RWPE1 (cell line): ENCODE results near the gene LETMD1.
A peak's percentile ranks its signal among the peaks of the same experiment; 100 is the strongest.

Experiments
- CTCF ChIA-PET: fragments of 350-600 bp; sonication (Branson Sonifier 250); formaldehyde crosslinking; extraction: SDS; loops from one replicate; lab custom pipeline; 2021; lab: Yijun Ruan, JAX
- POLR2A ChIA-PET: fragments of 400-600 bp; formaldehyde crosslinking; extraction: SDS; loops from one replicate; lab custom pipeline; 2020; ENCODE audit warnings: antibody characterized with exemption; ENCODE audit not compliant: low non-redundant PET; lab: Yijun Ruan, JAX
- DNase-seq: peaks from one replicate; pipeline ENCODE4 v3.0.0; 2012; ENCODE audit warnings: low spot score
- H3K27ac ChIP-seq: fragments of 450-650 bp; 2 replicates; pipeline ENCODE4 v1.5.1; 2017
- TF ChIP-seq, protein P1 (sequence below): fragments of 450-650 bp; conservative IDR thresholded peaks from 2 replicates; pipeline ENCODE4 v1.5.1; 2017; ENCODE audit warnings: low read depth, mild to moderate bottlenecking

LETMD1 gene

GRCh38 chr12:51017452-51017851 is 30.7 kb upstream of the LETMD1 start:
- no peak for DNase-seq
- POLR2A ChIA-PET = no interaction called here
- TF ChIP-seq, protein P1, sequence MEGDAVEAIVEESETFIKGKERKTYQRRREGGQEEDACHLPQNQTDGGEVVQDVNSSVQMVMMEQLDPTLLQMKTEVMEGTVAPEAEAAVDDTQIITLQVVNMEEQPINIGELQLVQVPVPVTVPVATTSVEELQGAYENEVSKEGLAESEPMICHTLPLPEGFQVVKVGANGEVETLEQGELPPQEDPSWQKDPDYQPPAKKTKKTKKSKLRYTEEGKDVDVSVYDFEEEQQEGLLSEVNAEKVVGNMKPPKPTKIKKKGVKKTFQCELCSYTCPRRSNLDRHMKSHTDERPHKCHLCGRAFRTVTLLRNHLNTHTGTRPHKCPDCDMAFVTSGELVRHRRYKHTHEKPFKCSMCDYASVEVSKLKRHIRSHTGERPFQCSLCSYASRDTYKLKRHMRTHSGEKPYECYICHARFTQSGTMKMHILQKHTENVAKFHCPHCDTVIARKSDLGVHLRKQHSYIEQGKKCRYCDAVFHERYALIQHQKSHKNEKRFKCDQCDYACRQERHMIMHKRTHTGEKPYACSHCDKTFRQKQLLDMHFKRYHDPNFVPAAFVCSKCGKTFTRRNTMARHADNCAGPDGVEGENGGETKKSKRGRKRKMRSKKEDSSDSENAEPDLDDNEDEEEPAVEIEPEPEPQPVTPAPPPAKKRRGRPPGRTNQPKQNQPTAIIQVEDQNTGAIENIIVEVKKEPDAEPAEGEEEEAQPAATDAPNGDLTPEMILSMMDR = no peak
- H3K27ac ChIP-seq = no peak overlapping the region
- CTCF ChIA-PET = no interaction called here

DNA sequence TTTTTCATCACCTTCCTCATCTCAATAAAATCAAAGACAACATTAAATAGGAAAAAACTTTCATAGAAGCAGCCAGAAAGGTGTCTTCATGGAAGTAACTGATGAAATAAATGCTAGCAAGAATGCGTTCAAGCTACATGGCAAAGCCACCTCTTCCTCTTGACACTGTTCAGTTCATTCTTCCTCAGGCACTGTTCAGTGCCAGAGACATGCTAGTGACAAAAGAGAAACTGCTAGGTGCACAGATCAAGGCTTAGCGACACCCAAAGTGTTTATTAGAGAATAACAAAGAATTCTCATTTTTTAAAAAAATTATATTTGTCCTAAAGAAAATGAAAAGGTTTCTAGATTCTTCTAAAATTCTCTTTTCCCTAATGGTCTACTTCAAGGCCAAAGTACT is 29.2 kb upstream of the LETMD1 start:
- CTCF ChIA-PET = interaction anchor here (0.6 to 1.2 kb wide), 2 partner anchors 9 to 1147 kb away, joined by 3 read pairs; no protein-coding TSS in a partner anchor
- H3K27ac ChIP-seq = no peak overlapping the region
- TF ChIP-seq, protein P1 = no peak
- DNase-seq = no peak
- POLR2A ChIA-PET = no interaction called here

DNA sequence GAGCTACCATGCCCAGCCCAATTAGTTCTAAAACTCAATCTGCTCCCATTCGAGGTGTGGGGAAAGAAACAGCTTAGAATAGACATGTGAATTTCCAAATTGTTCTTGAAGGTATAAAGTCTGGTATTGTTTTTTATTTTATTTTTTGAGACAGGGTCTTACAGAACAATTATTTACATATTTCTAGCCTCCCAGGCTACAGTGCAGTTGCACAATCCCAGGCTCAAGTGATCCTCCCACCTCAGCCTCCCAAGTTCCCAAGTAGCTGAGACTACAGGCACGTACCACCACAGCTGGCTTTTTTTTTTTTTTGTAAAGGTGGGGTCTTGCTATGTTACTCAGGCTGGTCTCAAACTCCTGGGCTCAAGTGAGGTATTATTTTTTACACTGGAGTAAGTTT is 28.2 kb upstream of the LETMD1 start:
- ChIA-PET POLR2A (no interaction called here), CTCF (interaction anchor here (0.7 kb wide), 2 partner anchors 16 to 856 kb away, joined by 3 to 4 read pairs; no protein-coding TSS in a partner anchor)
- TF ChIP-seq, protein P1 = no peak
- no peak overlapping the region for H3K27ac ChIP-seq
- no peak for DNase-seq

DNA sequence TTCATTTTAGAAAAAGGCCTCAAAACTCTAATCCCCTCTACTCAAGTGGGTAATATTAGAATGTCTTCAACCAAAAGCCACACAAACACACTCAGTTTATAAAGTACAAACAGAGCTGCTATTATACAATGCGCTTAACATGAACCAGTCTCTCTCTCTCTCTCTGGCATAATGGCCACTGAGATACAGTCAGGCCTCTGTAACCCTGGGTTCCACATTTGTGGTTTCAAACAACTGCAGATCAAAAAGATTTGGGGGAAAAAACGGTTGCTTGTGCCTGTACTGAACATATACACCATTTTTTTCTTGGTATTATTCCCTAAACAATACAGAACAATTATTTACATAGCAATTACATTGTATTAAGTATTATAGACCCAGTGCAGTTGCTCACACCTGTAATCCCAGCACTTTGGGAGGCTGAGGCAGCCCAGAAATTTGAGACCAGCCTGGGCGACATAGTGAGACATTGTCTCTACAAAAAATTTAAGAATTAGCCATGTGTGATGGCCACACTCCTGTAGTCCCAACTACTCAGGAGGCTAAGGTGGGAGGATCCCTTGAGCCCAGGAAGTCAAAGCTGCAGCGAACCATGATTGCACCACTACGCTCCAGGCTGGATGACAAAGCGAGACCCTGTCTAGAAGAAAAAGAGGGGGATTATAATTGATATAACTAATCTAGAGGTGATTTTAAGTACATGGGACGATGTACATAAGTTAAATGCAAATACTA is 27.5 kb upstream of the LETMD1 start:
- CTCF ChIA-PET = interaction anchor here (0.7 kb wide), 2 partner anchors 17 to 855 kb away, joined by 3 to 4 read pairs; no protein-coding TSS in a partner anchor
- DNase-seq = no peak
- POLR2A ChIA-PET = interaction anchor here (0.6 kb wide), 1 partner anchor 10 kb away, joined by 3 read pairs; no protein-coding TSS in a partner anchor

DNA sequence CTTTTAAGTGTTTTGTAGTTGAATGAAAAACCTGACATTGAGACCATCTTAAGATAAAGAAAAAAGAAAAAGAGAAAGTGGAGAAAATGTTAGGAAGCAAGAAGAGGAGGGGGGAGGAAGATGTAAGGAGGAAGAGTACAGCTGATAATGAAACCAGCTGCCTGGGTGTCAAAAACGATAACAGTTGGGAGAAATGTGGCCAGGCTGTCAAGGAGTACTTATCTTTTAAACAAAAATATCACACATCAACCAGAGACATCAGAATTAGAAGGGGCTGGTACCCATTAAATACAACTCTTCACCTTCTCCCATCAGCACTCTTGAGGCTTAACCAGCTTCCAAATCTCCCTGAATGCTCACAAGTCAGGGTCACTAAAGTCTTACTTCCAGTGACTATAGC is 26.4 kb upstream of the LETMD1 start:
- ChIA-PET CTCF (interaction anchor here (0.6 kb wide), 1 partner anchor 29 kb away, joined by 3 read pairs; no protein-coding TSS in a partner anchor), POLR2A (no interaction called here)
- no peak overlapping the region for H3K27ac ChIP-seq
- TF ChIP-seq, protein P1 = no peak
- DNase-seq = no peak

More for the DNA sequence above, 27.5 kb upstream of the LETMD1 start:
- TF ChIP-seq, protein P1 = no peak
- H3K27ac ChIP-seq = no peak overlapping the region

- CTCF ChIA-PET = interaction anchor here (1.0 kb wide), 1 partner anchor 25 kb away, joined by 3 read pairs; no protein-coding TSS in a partner anchor
- H3K27ac ChIP-seq = peak overlapping the region; percentile 94
- TF ChIP-seq, protein P1 = no peak
- POLR2A ChIA-PET = no interaction called here
- no peak for DNase-seq
Observed at GRCh38 chr12:51023625-51024382, 24.3 kb upstream of the LETMD1 start.
